ELR (cell line): ENCODE results near the gene IKBKE.
A peak's percentile ranks its signal among the peaks of the same experiment; 100 is the strongest.

Source experiments
- DNase-seq: peaks from one replicate; pipeline ENCODE4 v3.0.0-alpha.2; 2015; ENCODE audit warnings: low read depth

IKBKE gene

GRCh38 chr1:206469933-206470691 lies at the start of gene IKBKE:
Gene IKBKE (plus strand): TSS chr1:206470476. CDS start chr1:206473228, 2,752 bp downstream.
- peak; percentile 84 for DNase-seq

GRCh38 chr1:206421616-206422340 lies 48.5 kb upstream of the IKBKE start:
- DNase-seq: no peak

GRCh38 chr1:206422525-206422924 lies 47.8 kb upstream of the IKBKE start:
- DNase-seq: no peak

- no peak for DNase-seq
Observed at GRCh38 chr1:206427291-206427690, 43.0 kb upstream of the IKBKE start.

- DNase-seq: no peak
Observed at GRCh38 chr1:206429421-206429820, 40.9 kb upstream of the IKBKE start.

GRCh38 chr1:206430031-206430983 lies 40.0 kb upstream of the IKBKE start:
- DNase-seq: peak; percentile 60

- DNase-seq: peak; percentile 70
Observed at GRCh38 chr1:206435445-206435844, 34.8 kb upstream of the IKBKE start.

GRCh38 chr1:206438554-206438953 lies 31.7 kb upstream of the IKBKE start:
- DNase-seq: no peak

GRCh38 chr1:206439205-206439604 lies 31.1 kb upstream of the IKBKE start:
- no peak for DNase-seq

- no peak for DNase-seq
Observed at GRCh38 chr1:206441336-206441967, 28.8 kb upstream of the IKBKE start.

GRCh38 chr1:206442101-206442500 lies 28.2 kb upstream of the IKBKE start:
- DNase-seq: peak; percentile 86

- DNase-seq: no peak
Observed at GRCh38 chr1:206445116-206445515, 25.2 kb upstream of the IKBKE start.

- no peak for DNase-seq
Observed at GRCh38 chr1:206445911-206446356, 24.3 kb upstream of the IKBKE start.

GRCh38 chr1:206446688-206447421 lies 23.4 kb upstream of the IKBKE start:
- no peak for DNase-seq

GRCh38 chr1:206447422-206447765 lies 22.9 kb upstream of the IKBKE start:
- DNase-seq: no peak

GRCh38 chr1:206447792-206448191 lies 22.5 kb upstream of the IKBKE start:
- no peak for DNase-seq

- DNase-seq: no peak
Observed at GRCh38 chr1:206448471-206448870, 21.8 kb upstream of the IKBKE start.

- peak; percentile 49 for DNase-seq
Observed at GRCh38 chr1:206449565-206449964, 20.7 kb upstream of the IKBKE start.

GRCh38 chr1:206450281-206450680 lies 20.0 kb upstream of the IKBKE start:
- DNase-seq: no peak

- no peak for DNase-seq
Observed at GRCh38 chr1:206451134-206451686, 19.1 kb upstream of the IKBKE start.

GRCh38 chr1:206453111-206453510 lies 17.2 kb upstream of the IKBKE start:
- no peak for DNase-seq
